Central memory CD4-positive, alpha-beta T cell (primary cell): ENCODE data around the gene SLC38A5.
"Not testable (repeated sequence)": the region's sequence is repeated elsewhere in the genome, so short reads cannot be mapped to it uniquely, and the experiment has no call there.

Experiments
- DNase-seq: peaks from one replicate; pipeline ENCODE4 v3.0.0; 2022

Gene SLC38A5

DNA sequence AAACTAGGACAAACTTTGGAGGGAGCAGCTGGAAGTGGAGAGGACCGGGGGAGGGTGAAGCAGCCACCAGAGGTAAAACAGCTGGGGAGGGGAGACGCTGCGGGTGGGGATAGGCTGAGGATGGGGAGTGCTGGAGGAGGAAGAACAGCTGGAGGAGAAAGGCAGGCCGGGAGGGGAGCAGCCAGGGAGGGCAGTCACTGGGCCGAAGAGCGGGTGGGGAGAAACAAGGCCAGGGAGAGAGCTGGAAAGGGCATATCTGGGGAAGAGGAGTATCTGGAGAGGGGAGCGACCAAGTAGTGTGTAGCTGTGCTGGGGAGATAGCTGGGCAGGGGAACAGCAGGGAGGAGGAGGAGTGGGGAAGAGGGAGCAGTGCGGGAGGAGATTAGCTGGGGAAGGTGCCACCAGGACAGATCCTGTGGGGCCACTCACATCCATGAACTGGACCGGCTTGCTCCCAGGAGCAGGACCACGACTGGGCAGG, 2.7 kb downstream of the SLC38A5 start:
- DNase-seq = no peak

- DNase-seq = no peak
Observed at GRCh38 chrX:48466696-48467095, 3.4 kb downstream of the SLC38A5 start.

DNA sequence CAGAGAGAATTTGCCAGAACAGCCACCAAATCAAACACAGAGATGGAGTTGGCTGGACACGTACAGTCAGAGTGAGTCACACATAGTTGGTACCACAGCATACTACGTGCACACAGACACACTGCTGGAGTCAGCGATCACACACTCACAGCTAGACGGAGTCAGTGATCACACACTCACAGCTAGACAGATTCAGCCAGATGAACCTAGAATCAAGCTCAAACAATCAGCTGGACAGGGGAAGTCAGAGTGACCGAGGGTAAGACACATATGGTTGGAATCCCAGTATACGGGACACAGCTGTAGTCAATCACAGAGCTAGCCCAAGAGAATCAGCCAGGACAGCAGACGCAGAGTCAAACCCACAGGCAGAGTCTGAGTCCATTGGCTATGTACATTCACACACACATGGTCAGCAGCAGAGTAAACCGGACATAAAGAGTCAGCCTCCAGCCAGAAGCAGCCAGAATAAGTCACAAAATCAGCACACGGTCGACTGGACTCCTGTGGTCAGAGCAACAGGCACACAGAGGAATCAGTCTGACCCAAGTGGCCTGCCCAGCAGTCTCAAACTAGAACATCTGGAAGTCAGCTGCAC, 4.6 kb downstream of the SLC38A5 start:
- DNase-seq = no peak

- DNase-seq = no peak
Observed at GRCh38 chrX:48461830-48462229, 8.2 kb downstream of the SLC38A5 start.

DNA sequence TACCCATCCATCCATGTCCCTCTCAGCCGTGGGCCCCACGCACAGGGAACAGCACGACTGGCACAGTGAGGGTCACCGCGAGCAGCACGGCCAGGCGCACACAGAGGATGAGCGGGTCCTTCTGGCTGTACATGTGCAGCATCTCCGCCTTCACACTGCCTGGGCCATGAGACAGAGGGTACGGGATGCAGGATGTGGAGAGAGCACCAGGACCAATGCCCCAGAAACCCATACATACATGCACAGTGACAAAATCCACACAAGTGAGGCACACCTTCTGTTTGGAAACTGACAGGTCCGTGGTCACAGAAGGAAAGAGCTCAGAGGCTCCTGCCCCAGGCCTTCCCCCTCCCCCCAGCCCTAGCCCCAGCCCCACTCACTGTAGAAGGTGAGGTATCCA, 9.5 kb downstream of the SLC38A5 start:
- DNase-seq = no peak

- no peak for DNase-seq
Observed at GRCh38 chrX:48460031-48460430, 10.0 kb downstream of the SLC38A5 start.

DNA sequence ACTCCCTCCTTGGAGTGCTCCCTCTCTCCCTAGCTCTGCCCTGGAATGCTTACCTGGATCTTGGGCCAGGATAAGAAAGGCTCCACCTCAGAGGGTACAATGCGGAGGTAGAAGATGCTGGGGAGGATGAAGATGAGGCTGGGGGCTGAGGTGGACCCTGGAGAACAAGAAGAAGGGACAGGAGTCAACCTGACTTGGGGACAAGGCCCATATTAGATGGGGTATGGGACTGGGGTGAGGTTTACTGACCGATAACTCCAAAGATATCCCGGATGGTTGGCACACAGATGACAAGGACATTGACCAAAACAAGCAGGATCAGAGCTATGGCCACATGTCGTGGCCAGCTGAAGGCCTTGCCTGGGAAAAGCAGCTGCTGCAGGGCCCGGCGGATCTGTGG, 10.6 kb downstream of the SLC38A5 start:
- no peak for DNase-seq

GRCh38 chrX:48458711-48459110, 11.3 kb downstream of the SLC38A5 start:
- no peak for DNase-seq

DNA sequence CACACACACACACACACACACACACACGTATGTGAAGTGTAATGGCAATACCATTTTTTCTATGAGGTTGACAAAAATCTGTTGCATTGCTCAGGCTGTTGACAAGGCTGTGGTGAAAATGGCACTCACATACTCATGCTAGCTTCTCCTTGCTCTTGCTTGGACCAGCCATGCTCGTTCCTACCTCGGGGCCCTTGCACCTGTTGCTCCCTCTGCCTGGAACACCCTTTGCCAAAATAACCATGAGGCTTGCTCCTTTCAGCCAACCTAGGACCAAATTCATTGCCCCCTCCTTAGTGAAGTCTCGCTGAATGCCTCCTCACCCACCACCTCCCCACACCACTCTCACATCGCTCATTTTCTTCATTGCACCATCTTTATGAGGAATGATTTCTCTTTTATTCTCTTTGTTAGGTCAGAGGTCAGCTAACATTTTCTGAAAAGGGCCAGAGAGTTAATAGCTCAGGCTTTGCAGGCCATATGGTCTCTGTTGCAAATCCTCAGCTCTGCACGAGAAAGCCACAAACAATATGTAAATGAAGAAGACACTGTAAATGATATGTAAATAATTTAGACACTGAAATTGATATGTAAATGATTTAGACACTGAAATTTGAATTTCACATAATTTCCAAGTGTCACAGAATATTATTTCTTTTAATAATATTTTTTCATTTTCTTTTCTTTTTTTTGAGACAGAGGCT, 13.3 kb downstream of the SLC38A5 start:
- no peak for DNase-seq

GRCh38 chrX:48451708-48452107, 18.4 kb downstream of the SLC38A5 start:
- DNase-seq = no peak

DNA sequence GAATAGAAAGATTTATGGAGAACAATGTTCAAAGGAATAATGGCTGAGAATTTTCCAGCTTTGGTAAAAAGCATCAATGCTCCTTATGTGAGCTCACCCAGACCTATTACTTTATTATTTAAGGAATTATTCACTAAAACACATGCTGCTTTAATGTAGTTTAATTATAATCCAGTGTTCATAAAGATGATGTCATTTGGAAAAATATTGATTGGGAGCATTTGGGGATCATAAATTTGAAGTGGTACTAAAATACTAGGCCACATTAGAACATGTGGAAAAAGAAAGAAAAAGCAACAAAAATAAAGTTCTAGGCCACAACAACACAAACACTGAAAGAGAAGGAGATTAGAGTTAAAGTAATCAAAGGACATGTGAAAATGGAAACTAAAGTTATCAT, 20.0 kb downstream of the SLC38A5 start:
- DNase-seq = no peak

DNA sequence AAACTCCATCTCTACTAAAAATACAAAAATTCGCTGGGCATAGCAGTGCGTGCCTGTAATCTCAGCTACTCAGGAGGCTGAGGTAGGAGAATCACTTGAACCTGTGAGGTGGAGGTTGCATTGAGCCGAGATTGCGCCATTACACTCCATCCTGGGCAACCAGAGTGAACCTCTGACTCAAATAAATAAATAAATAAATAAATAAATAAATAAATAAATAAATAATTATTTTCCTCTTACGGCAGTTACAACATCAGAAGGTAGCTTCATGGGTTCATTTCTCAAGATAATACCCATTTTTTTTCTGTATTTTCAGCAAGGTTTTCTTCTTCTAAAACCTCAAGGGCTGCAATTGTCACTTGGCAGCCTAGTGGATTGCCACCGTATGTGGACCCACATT, 22.9 kb downstream of the SLC38A5 start:
- DNase-seq = not testable (repeated sequence)

GRCh38 chrX:48433713-48434112, 36.3 kb downstream of the SLC38A5 start:
- DNase-seq = peak; percentile 12

- DNase-seq = not testable (repeated sequence)
Observed at GRCh38 chrX:48430166-48430565, 39.9 kb downstream of the SLC38A5 start.

- DNase-seq = not testable (repeated sequence)
Observed at GRCh38 chrX:48429606-48430005, 40.5 kb downstream of the SLC38A5 start.

GRCh38 chrX:48427027-48427716, 42.9 kb downstream of the SLC38A5 start:
- DNase-seq = not testable (repeated sequence)

GRCh38 chrX:48411860-48412259, 58.2 kb downstream of the SLC38A5 start, which contains the start of gene SSX4B:
TSS of gene SSX4B (minus strand) at chrX:48411960. CDS start at chrX:48411372, 588 bp downstream.
- not testable (repeated sequence) for DNase-seq
